Caco-2 (cell line): ENCODE results near the gene TTC17. TPM values are rescaled to one million over a fixed set of nuclear protein-coding genes. Genes with fewer than 3 reads are reported as not detected.
"Not testable (repeated sequence)": the region's sequence is repeated elsewhere in the genome, so short reads cannot be mapped to it uniquely, and the experiment has no call there.

Source experiments
- BruUV-seq: library from RNA; stranded (reverse); fragments of 400-500 nt; replicated peaks from 2 replicates; lab custom pipeline; 2021; lab: Mats Ljungman, UMichigan
- CTCF ChIA-PET: fragments of 300-600 bp; sonication (Branson Sonifier 250); formaldehyde crosslinking; loops from one replicate; lab custom pipeline; 2022; ENCODE audit warnings: antibody characterized with exemption; lab: Charles Lee
- POLR2A ChIA-PET: fragments of 300-600 bp; sonication (Branson Sonifier 250); formaldehyde crosslinking; loops from one replicate; lab custom pipeline; 2022; ENCODE audit warnings: antibody characterized with exemption; lab: Charles Lee
- DNase-seq, 2 experiments: peaks; one replicate each; pipeline versions ENCODE4 v3.0.0 to v3.0.0-alpha.2; 2020 to 2022
- H3K27me3 ChIP-seq: replicated peaks from 2 replicates; pipeline ENCODE4 v1.6.0; 2011; ENCODE audit warnings: low read length; ENCODE audit not compliant: control insufficient read depth, insufficient read depth
- H3K36me3 ChIP-seq: 2 replicates; pipeline ENCODE4 v1.5.1; 2011; ENCODE audit warnings: low read length; ENCODE audit not compliant: control insufficient read depth, insufficient read depth
- H3K4me1 ChIP-seq: fragments of 250-450 bp; sonication (Bioruptor Pico); 2 replicates; pipeline ENCODE4 v1.5.1; 2020; ENCODE audit warnings: mild to moderate bottlenecking
- H3K4me3 ChIP-seq: 2 replicates; pipeline ENCODE4 v1.5.1; 2011; ENCODE audit warnings: low read depth, mild to moderate bottlenecking, control low read depth, low read length
- H3K9me3 ChIP-seq: fragments of 250-450 bp; sonication (Bioruptor Pico); 2 replicates; pipeline ENCODE4 v1.5.1; 2020; ENCODE audit warnings: mild to moderate bottlenecking, moderate library complexity
- H3K27ac Mint-ChIP-seq: one replicate; pipeline ENCODE4 v1.8.0; 2022; ENCODE audit warnings: mixed read lengths; ENCODE audit not compliant: unreplicated experiment
- H3K27me3 Mint-ChIP-seq: one replicate; pipeline ENCODE4 v1.8.0; 2022; ENCODE audit warnings: mixed read lengths; ENCODE audit not compliant: insufficient read depth, unreplicated experiment
- H3K36me3 Mint-ChIP-seq: one replicate; pipeline ENCODE4 v1.8.0; 2022; ENCODE audit warnings: mild to moderate bottlenecking, mixed read lengths; ENCODE audit not compliant: insufficient read depth, unreplicated experiment
- H3K4me1 Mint-ChIP-seq: one replicate; pipeline ENCODE4 v1.8.0; 2022; ENCODE audit warnings: low read depth, mixed read lengths; ENCODE audit not compliant: unreplicated experiment
- H3K4me3 Mint-ChIP-seq: one replicate; pipeline ENCODE4 v1.8.0; 2022; ENCODE audit warnings: mild to moderate bottlenecking, moderate library complexity, mixed read lengths; ENCODE audit not compliant: unreplicated experiment
- H3K9me3 Mint-ChIP-seq: one replicate; pipeline ENCODE4 v1.8.0; 2022; ENCODE audit warnings: mixed read lengths; ENCODE audit not compliant: unreplicated experiment
- intact Hi-C: fragments of 100-400 bp; cut with micrococcal nuclease; formaldehyde crosslinking; loops from one replicate; pipeline ENCODE4 v1.10.0; 2022; ENCODE audit not compliant: unreplicated experiment
- total RNA-seq: library from RNA; stranded (reverse); gene quantifications from 2 replicates; pipeline ENCODE4 v1.2.3, GENCODE V29; 2022
- TF ChIP-seq, protein P1 (sequence below), 2 experiments: fragments of 200-600 bp in 1 of 2; IDR thresholded peaks; 1 replicate in 1 of 2; 2 replicates in 1 of 2; pipeline versions ENCODE4 v1.5.1 to v1.8.0; 2011 to 2022; ENCODE audit warnings: antibody characterized with exemption in 1 of 2, control low read depth in 1 of 2, inconsistent platforms in 1 of 2, low read depth in 1 of 2, low read length in 1 of 2, mild to moderate bottlenecking in 1 of 2, moderate library complexity in 1 of 2; ENCODE audit not compliant: insufficient read depth in 1 of 2, severe bottlenecking in 1 of 2, unreplicated experiment in 1 of 2

The TTC17 gene
- total RNA-seq, 1 experiment from 2014 or later, result 73.1 TPM

DNA sequence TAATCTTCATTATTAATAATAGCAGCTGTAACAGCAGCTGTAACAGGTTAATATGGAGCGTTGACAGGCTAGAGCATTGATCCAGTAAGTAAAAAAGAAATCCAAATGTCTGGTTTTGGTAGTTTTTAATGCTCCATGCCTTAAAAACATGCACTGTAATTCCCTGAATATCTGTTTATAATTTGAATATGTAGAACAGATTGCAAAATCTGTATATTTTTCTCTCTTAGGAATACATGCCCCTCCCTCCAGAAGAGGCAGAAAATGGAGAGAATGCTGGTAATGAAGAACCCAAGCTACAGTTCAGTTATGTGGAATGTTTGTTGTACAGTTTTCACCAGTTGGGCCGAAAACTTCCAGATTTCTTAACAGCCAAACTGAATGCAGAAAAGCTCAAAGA lies 30.2 kb upstream of the TTC17 start:
- H3K9me3 Mint-ChIP-seq, result no peaks in the 10 kb centered on the region
- Histone ChIP-seq H3K36me3 (peaks cover 1% of the 10 kb centered on the region; the same call in 1 of the 2 replicates), H3K4me3 (no peak overlapping the region), H3K4me1 (no peaks in the 10 kb centered on the region), H3K9me3 (no peaks in the 10 kb centered on the region), H3K27me3 (no peaks in the 10 kb centered on the region)
- TF ChIP-seq, protein P1, sequence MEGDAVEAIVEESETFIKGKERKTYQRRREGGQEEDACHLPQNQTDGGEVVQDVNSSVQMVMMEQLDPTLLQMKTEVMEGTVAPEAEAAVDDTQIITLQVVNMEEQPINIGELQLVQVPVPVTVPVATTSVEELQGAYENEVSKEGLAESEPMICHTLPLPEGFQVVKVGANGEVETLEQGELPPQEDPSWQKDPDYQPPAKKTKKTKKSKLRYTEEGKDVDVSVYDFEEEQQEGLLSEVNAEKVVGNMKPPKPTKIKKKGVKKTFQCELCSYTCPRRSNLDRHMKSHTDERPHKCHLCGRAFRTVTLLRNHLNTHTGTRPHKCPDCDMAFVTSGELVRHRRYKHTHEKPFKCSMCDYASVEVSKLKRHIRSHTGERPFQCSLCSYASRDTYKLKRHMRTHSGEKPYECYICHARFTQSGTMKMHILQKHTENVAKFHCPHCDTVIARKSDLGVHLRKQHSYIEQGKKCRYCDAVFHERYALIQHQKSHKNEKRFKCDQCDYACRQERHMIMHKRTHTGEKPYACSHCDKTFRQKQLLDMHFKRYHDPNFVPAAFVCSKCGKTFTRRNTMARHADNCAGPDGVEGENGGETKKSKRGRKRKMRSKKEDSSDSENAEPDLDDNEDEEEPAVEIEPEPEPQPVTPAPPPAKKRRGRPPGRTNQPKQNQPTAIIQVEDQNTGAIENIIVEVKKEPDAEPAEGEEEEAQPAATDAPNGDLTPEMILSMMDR (IDR thresholded peaks at IDR 0.05; ENCODE audit: insufficient read depth in 1 of 2, low read depth in 1 of 2, low read length in 1 of 2, severe bottlenecking in 1 of 2, unreplicated experiment in 1 of 2), result no peak
- BruUV-seq, result no TSS peak
- H3K36me3 Mint-ChIP-seq, result peaks cover 83% of the 10 kb centered on the region
- DNase-seq, result no peak
- POLR2A ChIA-PET, result no interaction called here
- H3K4me3 Mint-ChIP-seq, result no peak overlapping the region
- intact Hi-C loops, result no loop called here
- H3K4me1 Mint-ChIP-seq, result no peaks in the 10 kb centered on the region
- no peak overlapping the region for H3K27ac Mint-ChIP-seq
- H3K27me3 Mint-ChIP-seq, result no peaks in the 10 kb centered on the region
- CTCF ChIA-PET, result no interaction called here

- peaks cover 18% of the 10 kb centered on the region for H3K9me3 Mint-ChIP-seq
- H3K27me3 Mint-ChIP-seq, result no peaks in the 10 kb centered on the region
- intact Hi-C loops, result no loop called here
- Histone ChIP-seq H3K4me3 (no peak overlapping the region), H3K4me1 (no peaks in the 10 kb centered on the region), H3K9me3 (0 out of 2 replicates have a peak, but pooled peaks cover 5% of the 10 kb centered on the region), H3K36me3 (no peaks in the 10 kb centered on the region), H3K27me3 (no peaks in the 10 kb centered on the region)
- no peaks in the 10 kb centered on the region for H3K4me1 Mint-ChIP-seq
- no TSS peak for BruUV-seq
- peaks cover 60% of the 10 kb centered on the region for H3K36me3 Mint-ChIP-seq
- H3K27ac Mint-ChIP-seq, result no peak overlapping the region
- CTCF ChIA-PET, result no interaction called here
- no peak overlapping the region for H3K4me3 Mint-ChIP-seq
- POLR2A ChIA-PET, result no interaction called here
- TF ChIP-seq, protein P1 (IDR thresholded peaks at IDR 0.05; ENCODE audit: insufficient read depth in 1 of 2, low read depth in 1 of 2, low read length in 1 of 2, severe bottlenecking in 1 of 2, unreplicated experiment in 1 of 2), result no peak
- no peak for DNase-seq
Measured at GRCh38 chr11:43341159-43341558, 17.6 kb upstream of the TTC17 start.

DNA sequence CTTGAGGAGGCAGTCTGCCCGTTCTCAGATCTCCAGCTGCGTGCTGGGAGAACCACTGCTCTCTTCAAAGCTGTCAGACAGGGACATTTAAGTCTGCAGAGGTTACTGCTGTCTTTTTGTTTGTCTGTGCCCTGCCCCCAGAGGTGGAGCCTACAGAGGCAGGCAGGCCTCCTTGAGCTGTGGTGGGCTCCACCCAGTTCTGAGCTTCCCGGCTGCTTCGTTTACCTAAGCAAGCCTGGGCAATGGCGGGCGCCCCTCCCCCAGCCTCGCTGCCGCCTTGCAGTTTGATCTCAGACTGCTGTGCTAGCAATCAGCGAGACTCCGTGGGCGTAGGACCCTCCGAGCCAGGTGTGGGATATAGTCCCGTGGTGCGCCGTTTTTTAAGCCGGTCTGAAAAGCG lies 7.3 kb upstream of the TTC17 start:
- Histone ChIP-seq H3K4me3 (0 out of 2 replicates have a peak overlapping the region, but pooled peaks have one; percentile 19), H3K4me1 (peaks cover 11% of the 10 kb centered on the region; the same call in 1 of the 2 replicates)
- H3K4me3 Mint-ChIP-seq, result peak overlapping the region; percentile 88
- peak; percentile 80 to 90 for DNase-seq
- H3K36me3 ChIP-seq, CTCF ChIA-PET, H3K27me3 Mint-ChIP-seq, intact Hi-C loops, H3K4me1 Mint-ChIP-seq, H3K9me3 Mint-ChIP-seq, H3K36me3 Mint-ChIP-seq, BruUV-seq, H3K9me3 ChIP-seq, POLR2A ChIA-PET, H3K27me3 ChIP-seq: not testable (repeated sequence)
- H3K27ac Mint-ChIP-seq, result peak overlapping the region; percentile 94

- DNase-seq, result no peak
- Histone ChIP-seq H3K36me3 (no peaks in the 10 kb centered on the region), H3K4me1 (peaks cover 15% of the 10 kb centered on the region), H3K4me3 (no peak overlapping the region), H3K9me3 (no peaks in the 10 kb centered on the region), H3K27me3 (no peaks in the 10 kb centered on the region)
- BruUV-seq, result no TSS peak
- Mint-ChIP-seq H3K4me3 (no peak overlapping the region), H3K27me3 (no peaks in the 10 kb centered on the region), H3K9me3 (no peaks in the 10 kb centered on the region), H3K27ac (no peak overlapping the region), H3K4me1 (peaks cover 7% of the 10 kb centered on the region), H3K36me3 (peaks cover 17% of the 10 kb centered on the region)
- intact Hi-C loops, result no loop called here
- ChIA-PET CTCF (no interaction called here), POLR2A (no interaction called here)
- TF ChIP-seq, protein P1 (IDR thresholded peaks at IDR 0.05; ENCODE audit: insufficient read depth in 1 of 2, low read depth in 1 of 2, low read length in 1 of 2, severe bottlenecking in 1 of 2, unreplicated experiment in 1 of 2), result no peak
Measured at GRCh38 chr11:43354311-43354710, 4.4 kb upstream of the TTC17 start.
